ENCODE results near the gene SPATS1. TPM values are rescaled to one million over a fixed set of nuclear protein-coding genes. Genes with fewer than 3 reads are reported as not detected.

SPATS1 gene
- total and polyA plus RNA-seq, 12 donors, result not detected

DNA sequence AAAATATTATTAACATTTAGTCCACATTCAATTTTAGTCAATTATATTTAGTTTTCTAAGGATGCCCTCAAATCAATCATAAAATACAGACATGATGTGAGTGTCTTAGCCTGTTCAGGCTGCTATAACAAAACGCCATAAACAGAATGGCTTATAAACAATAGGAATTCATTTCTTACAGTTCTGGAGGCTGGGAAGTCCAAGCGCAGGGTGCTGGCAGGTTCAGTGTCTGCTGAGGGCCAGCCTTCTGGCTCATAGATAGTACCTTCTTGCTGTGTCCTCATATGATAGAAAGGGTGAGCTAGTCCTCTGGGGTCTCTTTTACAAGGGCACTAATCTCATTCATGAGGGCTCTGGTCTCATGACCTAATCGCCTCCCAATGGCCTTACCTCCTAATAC is 35.0 kb downstream of the SPATS1 start:
- H3K9me3 ChIP-seq, result no peaks in the 10 kb centered on the region
- peaks cover 0 to 10% (median 0%) of the 10 kb centered on the region in 9 donors for H3K4me1 ChIP-seq
- intact Hi-C loops (cut with DNase I), result no loop called here
- 87 to 94% methylated on average over 3 of the region's 3 CpGs for WGBS, 2 donors
- no peak overlapping the region for H3K27ac ChIP-seq
- ATAC-seq (no peak), DNase-seq (no peak)
- H3K27me3 ChIP-seq, result peaks cover 0 to 7% (median 0%) of the 10 kb centered on the region in 7 donors
- TF ChIP-seq, protein P1, sequence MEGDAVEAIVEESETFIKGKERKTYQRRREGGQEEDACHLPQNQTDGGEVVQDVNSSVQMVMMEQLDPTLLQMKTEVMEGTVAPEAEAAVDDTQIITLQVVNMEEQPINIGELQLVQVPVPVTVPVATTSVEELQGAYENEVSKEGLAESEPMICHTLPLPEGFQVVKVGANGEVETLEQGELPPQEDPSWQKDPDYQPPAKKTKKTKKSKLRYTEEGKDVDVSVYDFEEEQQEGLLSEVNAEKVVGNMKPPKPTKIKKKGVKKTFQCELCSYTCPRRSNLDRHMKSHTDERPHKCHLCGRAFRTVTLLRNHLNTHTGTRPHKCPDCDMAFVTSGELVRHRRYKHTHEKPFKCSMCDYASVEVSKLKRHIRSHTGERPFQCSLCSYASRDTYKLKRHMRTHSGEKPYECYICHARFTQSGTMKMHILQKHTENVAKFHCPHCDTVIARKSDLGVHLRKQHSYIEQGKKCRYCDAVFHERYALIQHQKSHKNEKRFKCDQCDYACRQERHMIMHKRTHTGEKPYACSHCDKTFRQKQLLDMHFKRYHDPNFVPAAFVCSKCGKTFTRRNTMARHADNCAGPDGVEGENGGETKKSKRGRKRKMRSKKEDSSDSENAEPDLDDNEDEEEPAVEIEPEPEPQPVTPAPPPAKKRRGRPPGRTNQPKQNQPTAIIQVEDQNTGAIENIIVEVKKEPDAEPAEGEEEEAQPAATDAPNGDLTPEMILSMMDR (IDR thresholded peaks at IDR 0.05), result no peak
- no peak overlapping the region for H3K4me3 ChIP-seq
- H3K36me3 ChIP-seq, result no peaks in the 10 kb centered on the region

DNA sequence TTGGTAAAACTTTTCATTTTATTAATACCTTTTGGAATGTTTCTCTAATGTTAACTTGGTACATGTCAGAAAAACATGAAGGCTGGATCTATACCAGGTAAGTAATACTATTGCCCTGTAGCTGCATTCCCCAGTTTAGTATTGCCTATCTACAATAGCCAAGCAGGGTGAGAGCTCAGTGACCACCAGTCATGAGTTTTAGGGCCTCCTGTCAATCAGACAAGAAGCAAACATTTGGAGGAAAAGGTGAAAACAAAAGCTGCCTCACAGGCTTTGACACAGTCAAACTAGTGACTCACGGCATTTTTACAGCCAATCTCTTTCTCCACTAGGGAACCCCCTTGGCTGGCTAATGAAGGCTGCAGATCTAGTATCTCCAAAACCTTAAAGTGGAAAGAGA is 35.5 kb downstream of the SPATS1 start:
- intact Hi-C loops (cut with DNase I), result no loop called here
- H3K27me3 ChIP-seq, result peaks cover 0 to 7% (median 0%) of the 10 kb centered on the region in 7 donors
- ATAC-seq (no peak), DNase-seq (no peak)
- WGBS, 2 donors, result 59 to 62% methylated on average over 1 of the region's 1 CpG
- H3K4me1 ChIP-seq, result peaks cover 0 to 10% (median 0%) of the 10 kb centered on the region in 9 donors
- no peaks in the 10 kb centered on the region for H3K36me3 ChIP-seq
- TF ChIP-seq, protein P1 (IDR thresholded peaks at IDR 0.05), result no peak
- no peaks in the 10 kb centered on the region for H3K9me3 ChIP-seq
- H3K4me3 ChIP-seq, result no peak overlapping the region
- no peak overlapping the region for H3K27ac ChIP-seq

DNA sequence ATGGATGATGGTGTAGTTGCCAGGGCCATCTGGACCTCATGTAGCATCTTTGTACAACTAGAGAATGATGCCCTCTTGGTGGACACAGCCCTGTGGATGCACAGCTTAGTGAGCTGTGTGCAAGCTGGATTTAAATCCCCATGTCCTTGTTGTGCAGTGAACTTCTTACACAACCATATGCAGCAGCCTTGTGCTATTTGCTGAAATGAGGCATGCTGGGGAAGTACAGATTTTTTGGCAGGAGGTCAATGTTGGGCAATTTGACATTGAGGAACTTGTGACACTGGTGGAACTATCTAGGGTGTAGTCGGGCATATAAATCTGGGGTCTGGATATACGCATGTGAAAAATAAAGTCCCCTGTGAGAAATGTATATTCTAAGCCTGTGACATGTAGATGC is 39.3 kb downstream of the SPATS1 start:
- DNase-seq (peak in 1 of 2 donors; percentile 48), ATAC-seq (peak in 7 of 8 donors; percentile 46 to 73 (median 53))
- Histone ChIP-seq H3K9me3 (no peaks in the 10 kb centered on the region), H3K27ac (peak overlapping the region in 1 of 10 donors; percentile 58), H3K4me1 (peaks cover 0 to 15% (median 5%) of the 10 kb centered on the region in 9 donors), H3K36me3 (no peaks in the 10 kb centered on the region), H3K27me3 (no peaks in the 10 kb centered on the region), H3K4me3 (no peak overlapping the region)
- intact Hi-C loops (cut with DNase I), result no loop called here
- 62 to 66% methylated on average over 2 of the region's 2 CpGs for WGBS, 2 donors
- TF ChIP-seq, protein P1 (IDR thresholded peaks at IDR 0.05), result no peak

DNA sequence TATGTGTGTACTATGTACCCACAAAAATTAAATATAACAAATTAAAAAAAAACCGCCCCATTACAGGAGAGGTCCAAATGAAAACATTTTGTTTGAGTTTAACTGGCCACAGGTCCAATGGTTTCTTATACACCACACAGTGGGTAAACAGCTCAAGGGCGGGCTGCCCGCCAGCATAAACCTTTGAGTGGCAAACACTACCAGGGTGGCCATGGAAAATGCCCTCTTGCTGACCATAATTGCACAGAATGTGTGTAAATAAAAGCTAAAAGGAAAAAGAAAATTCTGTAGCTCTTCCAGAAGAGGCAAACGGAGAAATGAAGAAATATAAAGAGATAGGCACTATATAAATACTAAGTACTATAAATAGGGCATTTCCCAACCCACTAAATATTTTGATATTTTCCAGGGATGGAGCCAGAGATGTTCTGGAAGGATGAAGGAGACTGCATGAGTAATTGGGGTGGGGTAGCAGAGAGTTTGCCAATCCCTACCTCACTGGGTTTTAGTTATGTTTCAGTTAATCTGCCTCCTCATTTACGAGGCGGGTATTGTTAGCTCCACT is 44.0 kb downstream of the SPATS1 start:
- peak overlapping the region in 9 of 10 donors; percentile 88 to 98 (median 94) for H3K27ac ChIP-seq
- intact Hi-C loops (cut with DNase I), result no loop called here
- TF ChIP-seq, protein P1 (IDR thresholded peaks at IDR 0.05), result no peak
- peak in 6 of 8 donors; percentile 1 to 21 (median 5) for ATAC-seq
- peaks cover 0 to 16% (median 3%) of the 10 kb centered on the region in 9 donors for H3K36me3 ChIP-seq
- no peaks in the 10 kb centered on the region for H3K27me3 ChIP-seq
- WGBS, 2 donors, result 55 to 70% methylated on average over 6 of the region's 6 CpGs
- H3K4me1 ChIP-seq, result peaks cover 8 to 39% (median 33%) of the 10 kb centered on the region in 9 donors
- H3K4me3 ChIP-seq, result peak overlapping the region in 9 of 10 donors; percentile 54 to 98 (median 78)
- no peaks in the 10 kb centered on the region for H3K9me3 ChIP-seq
- DNase-seq, result no peak
